ENCODE results near the gene BBS2. TPM values are rescaled to one million over a fixed set of nuclear protein-coding genes. Genes with fewer than 3 reads are reported as not detected.

BBS2 gene
- total and polyA plus RNA-seq, 8 donors: 10.0 to 50.4 (median 16.2) TPM

DNA sequence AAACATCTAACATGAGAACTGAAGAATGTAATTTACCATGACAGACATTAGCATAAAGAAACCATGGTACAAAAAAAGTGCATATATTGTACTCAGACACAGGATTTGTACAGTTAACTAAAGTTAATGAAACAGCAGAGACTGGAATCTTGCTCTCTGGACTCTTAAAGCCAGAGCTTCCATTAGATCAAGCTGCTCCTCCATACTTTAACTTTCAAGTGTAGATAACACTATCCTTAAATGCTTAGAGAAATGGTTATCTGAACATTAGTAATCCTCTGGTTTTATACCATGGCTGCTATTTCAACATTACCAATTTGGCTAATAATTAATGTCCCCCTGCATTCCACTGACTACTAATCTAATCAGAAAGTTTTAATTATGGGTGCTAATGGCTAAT, 71.8 kb downstream of the BBS2 start:
- intact Hi-C loops (cut with DNase I): no loop called here
- ATAC-seq: no peak
- H3K4me1 ChIP-seq: peaks cover 7 to 31% (median 21%) of the 10 kb centered on the region in 3 donors
- no peak overlapping the region for H3K4me3 ChIP-seq
- no peak overlapping the region for H3K27ac ChIP-seq
- H3K27me3 ChIP-seq: no peaks in the 10 kb centered on the region
- no peak for DNase-seq
- H3K9me3 ChIP-seq: no peaks in the 10 kb centered on the region
- TF ChIP-seq, protein P1, sequence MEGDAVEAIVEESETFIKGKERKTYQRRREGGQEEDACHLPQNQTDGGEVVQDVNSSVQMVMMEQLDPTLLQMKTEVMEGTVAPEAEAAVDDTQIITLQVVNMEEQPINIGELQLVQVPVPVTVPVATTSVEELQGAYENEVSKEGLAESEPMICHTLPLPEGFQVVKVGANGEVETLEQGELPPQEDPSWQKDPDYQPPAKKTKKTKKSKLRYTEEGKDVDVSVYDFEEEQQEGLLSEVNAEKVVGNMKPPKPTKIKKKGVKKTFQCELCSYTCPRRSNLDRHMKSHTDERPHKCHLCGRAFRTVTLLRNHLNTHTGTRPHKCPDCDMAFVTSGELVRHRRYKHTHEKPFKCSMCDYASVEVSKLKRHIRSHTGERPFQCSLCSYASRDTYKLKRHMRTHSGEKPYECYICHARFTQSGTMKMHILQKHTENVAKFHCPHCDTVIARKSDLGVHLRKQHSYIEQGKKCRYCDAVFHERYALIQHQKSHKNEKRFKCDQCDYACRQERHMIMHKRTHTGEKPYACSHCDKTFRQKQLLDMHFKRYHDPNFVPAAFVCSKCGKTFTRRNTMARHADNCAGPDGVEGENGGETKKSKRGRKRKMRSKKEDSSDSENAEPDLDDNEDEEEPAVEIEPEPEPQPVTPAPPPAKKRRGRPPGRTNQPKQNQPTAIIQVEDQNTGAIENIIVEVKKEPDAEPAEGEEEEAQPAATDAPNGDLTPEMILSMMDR (IDR thresholded peaks at IDR 0.05): no peak
- FAIRE-seq: no peak
- peaks cover 0 to 6% (median 0%) of the 10 kb centered on the region in 3 donors for H3K36me3 ChIP-seq

- H3K4me3 ChIP-seq: no peak overlapping the region
- 51 to 91% methylated on average over 2 of the region's 2 CpGs for WGBS, 2 donors
- DNase-seq (no peak), FAIRE-seq (no peak), ATAC-seq (no peak)
- H3K27me3 ChIP-seq: no peaks in the 10 kb centered on the region
- peaks cover 0 to 6% (median 0%) of the 10 kb centered on the region in 3 donors for H3K36me3 ChIP-seq
- H3K4me1 ChIP-seq: peaks cover 7 to 24% (median 13%) of the 10 kb centered on the region in 3 donors
- TF ChIP-seq, protein P1 (IDR thresholded peaks at IDR 0.05): no peak
- H3K9me3 ChIP-seq: no peaks in the 10 kb centered on the region
- intact Hi-C loops (cut with DNase I): no loop called here
- H3K27ac ChIP-seq: no peak overlapping the region
Measured at GRCh38 chr16:56447286-56447685, 72.5 kb downstream of the BBS2 start.

- H3K9me3 ChIP-seq: no peaks in the 10 kb centered on the region
- no peaks in the 10 kb centered on the region for H3K4me1 ChIP-seq
- DNase-seq (no peak), ATAC-seq (no peak), FAIRE-seq (no peak)
- no peak overlapping the region for H3K4me3 ChIP-seq
- peaks cover 0 to 34% (median 14%) of the 10 kb centered on the region in 3 donors for H3K36me3 ChIP-seq
- H3K27me3 ChIP-seq: no peaks in the 10 kb centered on the region
- intact Hi-C loops (cut with DNase I): no loop called here
- 95 to 100% methylated on average over 1 of the region's 1 CpG for WGBS, 2 donors
- TF ChIP-seq, protein P1 (IDR thresholded peaks at IDR 0.05): no peak
- no peak overlapping the region for H3K27ac ChIP-seq
Measured at GRCh38 chr16:56438038-56438437, 81.8 kb downstream of the BBS2 start.

DNA sequence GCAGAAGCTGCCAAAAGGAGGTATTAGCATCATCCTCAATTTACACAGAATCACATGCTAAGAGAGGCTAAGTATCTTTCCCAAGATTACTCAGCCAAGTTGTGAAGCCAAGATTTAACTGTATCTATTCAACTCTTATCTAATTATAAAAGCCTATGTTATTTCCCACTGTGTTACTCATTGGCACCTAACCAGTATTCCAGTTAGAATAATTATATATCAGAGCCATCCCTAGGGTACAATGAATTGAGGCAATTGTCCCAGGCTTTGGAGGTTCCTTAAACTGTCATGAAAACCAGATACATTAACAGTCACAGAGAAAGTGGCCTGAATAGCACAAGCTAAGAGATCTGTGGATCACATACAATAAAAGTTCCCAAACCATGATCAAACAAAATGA, 83.6 kb downstream of the BBS2 start:
- TF ChIP-seq, protein P1 (IDR thresholded peaks at IDR 0.05): no peak
- Histone ChIP-seq H3K27ac (no peak overlapping the region), H3K9me3 (no peaks in the 10 kb centered on the region), H3K36me3 (peaks cover 0 to 34% (median 16%) of the 10 kb centered on the region in 3 donors), H3K27me3 (no peaks in the 10 kb centered on the region), H3K4me3 (no peak overlapping the region), H3K4me1 (no peaks in the 10 kb centered on the region)
- FAIRE-seq (no peak), ATAC-seq (no peak), DNase-seq (no peak)
- intact Hi-C loops (cut with DNase I): no loop called here

Other genes with a start within 250 kb of the BBS2 start
- 10 to 100 TPM; 43.9 to 64.2 (median 52.8) TPM for gene AMFR, start 94.5 kb downstream of the BBS2 start, total RNA-seq
- 10 to 100 TPM; 29.2 to 37.4 TPM for gene AMFR, start 94.5 kb downstream of the BBS2 start, polyA plus RNA-seq
- 10 to 100 TPM; 36.1 to 57.6 (median 49.6) TPM for gene NUDT21, start 68.7 kb downstream of the BBS2 start, total RNA-seq
- 10 to 100 TPM in 1 of 2 donors, 1 to 10 TPM in 1; 7.9 to 17.8 TPM for gene NUDT21, start 68.7 kb downstream of the BBS2 start, polyA plus RNA-seq
- 10 to 100 TPM in 4 of 6 donors, 1 to 10 TPM in 2; 5.9 to 14.0 (median 11.7) TPM for gene OGFOD1, start 68.5 kb downstream of the BBS2 start, total RNA-seq
- gene OGFOD1, start 68.5 kb downstream of the BBS2 start, polyA plus RNA-seq: 1 to 10 TPM; 3.2 to 6.6 TPM
- not detected for gene MT4, start 45.0 kb upstream of the BBS2 start, total RNA-seq
- gene MT4, start 45.0 kb upstream of the BBS2 start, polyA plus RNA-seq: not detected
- under 1 TPM in 2 of 6 donors, not detected in 4; 0.41 to 0.43 TPM for gene MT3, start 69.5 kb upstream of the BBS2 start, total RNA-seq
- 1 to 10 TPM; 1.1 to 4.6 TPM for gene MT3, start 69.5 kb upstream of the BBS2 start, polyA plus RNA-seq
- gene MT2A, start 88.6 kb upstream of the BBS2 start, total RNA-seq: 100 to 1,000 TPM in 3 of 6 donors, 10 to 100 TPM in 3; 71.0 to 389 (median 110) TPM
- gene MT2A, start 88.6 kb upstream of the BBS2 start, polyA plus RNA-seq: 100 to 1,000 TPM; 254 to 495 TPM
- gene MT1E, start 105.8 kb upstream of the BBS2 start, total RNA-seq: 100 to 1,000 TPM in 4 of 6 donors, 10 to 100 TPM in 2; 36.1 to 233 (median 158) TPM
- gene MT1E, start 105.8 kb upstream of the BBS2 start, polyA plus RNA-seq: 100 to 1,000 TPM; 293 to 646 TPM
- 10 to 100 TPM in 4 of 6 donors, 1 to 10 TPM in 2; 8.3 to 28.8 (median 11.9) TPM for gene MT1M, start 112.6 kb upstream of the BBS2 start, total RNA-seq
- gene MT1M, start 112.6 kb upstream of the BBS2 start, polyA plus RNA-seq: 10 to 100 TPM; 29.7 to 34.6 TPM
- gene MT1A, start 118.6 kb upstream of the BBS2 start, total RNA-seq: 1 to 10 TPM; 1.6 to 6.6 (median 4.0) TPM
- 10 to 100 TPM; 15.0 to 66.7 TPM for gene MT1A, start 118.6 kb upstream of the BBS2 start, polyA plus RNA-seq
- gene MT1B, start 131.9 kb upstream of the BBS2 start, total RNA-seq: not detected
- not detected for gene MT1B, start 131.9 kb upstream of the BBS2 start, polyA plus RNA-seq
- 100 to 1,000 TPM in 1 of 6 donors, 10 to 100 TPM in 5; 29.1 to 119 (median 44.7) TPM for gene MT1F, start 137.9 kb upstream of the BBS2 start, total RNA-seq
- gene MT1F, start 137.9 kb upstream of the BBS2 start, polyA plus RNA-seq: 100 to 1,000 TPM in 1 of 2 donors, 10 to 100 TPM in 1; 94.6 to 201 TPM
- 100 to 1,000 TPM in 4 of 6 donors, 10 to 100 TPM in 2; 76.9 to 766 (median 150) TPM for gene MT1G, start 148.0 kb upstream of the BBS2 start, total RNA-seq
- 100 to 1,000 TPM; 496 to 753 TPM for gene MT1G, start 148.0 kb upstream of the BBS2 start, polyA plus RNA-seq
- gene MT1H, start 149.8 kb upstream of the BBS2 start, total RNA-seq: 100 to 1,000 TPM in 1 of 6 donors, 10 to 100 TPM in 4, 1 to 10 TPM in 1; 8.3 to 106 (median 21.0) TPM
- 10 to 100 TPM; 14.9 to 71.1 TPM for gene MT1H, start 149.8 kb upstream of the BBS2 start, polyA plus RNA-seq
- 100 to 1,000 TPM in 5 of 6 donors, 10 to 100 TPM in 1; 56.1 to 474 (median 227) TPM for gene MT1X, start 162.4 kb upstream of the BBS2 start, total RNA-seq
- gene MT1X, start 162.4 kb upstream of the BBS2 start, polyA plus RNA-seq: 100 to 1,000 TPM; 571 to 992 TPM
- 10 to 100 TPM; 13.1 to 31.4 (median 19.4) TPM for gene NUP93, start 210.1 kb upstream of the BBS2 start, total RNA-seq
- 10 to 100 TPM; 22.4 to 26.4 TPM for gene NUP93, start 210.1 kb upstream of the BBS2 start, polyA plus RNA-seq